CD4-positive, alpha-beta T cell treated with Interleukin-4 for 4 hours (primary cell): ENCODE results near the gene PPP1R1B.

Experiments used
- DNase-seq: peaks from one replicate; pipeline ENCODE4 v3.0.0-alpha.2; 2020

PPP1R1B gene

GRCh38 chr17:39671651-39672521 is 45.1 kb downstream of the PPP1R1B start:
- DNase-seq = no peak

GRCh38 chr17:39672522-39673334 is 46.0 kb downstream of the PPP1R1B start:
- DNase-seq = no peak

GRCh38 chr17:39673335-39674081 is 46.8 kb downstream of the PPP1R1B start:
- DNase-seq = no peak

- no peak for DNase-seq
Measured at GRCh38 chr17:39674179-39674578, 47.4 kb downstream of the PPP1R1B start.

GRCh38 chr17:39674702-39675389 is 48.1 kb downstream of the PPP1R1B start:
- DNase-seq = no peak

GRCh38 chr17:39675390-39676082 is 48.8 kb downstream of the PPP1R1B start:
- no peak for DNase-seq

GRCh38 chr17:39676198-39676819 is 49.6 kb downstream of the PPP1R1B start:
- DNase-seq = peak; percentile 62

GRCh38 chr17:39677072-39677471 is 50.3 kb downstream of the PPP1R1B start:
- DNase-seq = no peak

GRCh38 chr17:39677542-39678339 is 51.0 kb downstream of the PPP1R1B start:
- DNase-seq = no peak

- no peak for DNase-seq
Measured at GRCh38 chr17:39678340-39679116, 51.8 kb downstream of the PPP1R1B start.

- peak; percentile 49 for DNase-seq
Measured at GRCh38 chr17:39679521-39680192, 52.9 kb downstream of the PPP1R1B start.

GRCh38 chr17:39683295-39683939 is 56.7 kb downstream of the PPP1R1B start:
- no peak for DNase-seq

GRCh38 chr17:39684369-39685192 is 57.8 kb downstream of the PPP1R1B start:
- no peak for DNase-seq
